Tibial nerve (tissue), 4 donors: ENCODE measurements around the gene UPK1A. TPM values are rescaled to one million over a fixed set of nuclear protein-coding genes. Genes with fewer than 3 reads are reported as not detected.

Experiments
- DNase-seq, 2 donors: peaks; one replicate each; pipeline ENCODE4 v3.0.0-alpha.2; 2019; ENCODE audit warnings: low spot score in 2 of 2
- H3K27ac ChIP-seq, 4 donors: fragments of 200-600 bp; sonication (generic) in 3 of 4; one replicate each; pipeline ENCODE4 v1.5.1; 2017 to 2019; ENCODE audit warnings: mild to moderate bottlenecking in 1 of 4
- H3K27me3 ChIP-seq, 2 donors: fragments of 200-600 bp; sonication (generic) in 1 of 2; one replicate each; pipeline versions ENCODE4 v1.5.1 to v1.6.0; 2017 to 2019
- H3K36me3 ChIP-seq, 3 donors: fragments of 200-600 bp; sonication (generic); one replicate each; pipeline ENCODE4 v1.5.1; 2018 to 2019
- H3K4me1 ChIP-seq, 4 donors: fragments of 200-600 bp; sonication (generic) in 3 of 4; one replicate each; pipeline ENCODE4 v1.5.1; 2017 to 2019
- H3K4me3 ChIP-seq, 4 donors: fragments of 200-600 bp; sonication (generic) in 3 of 4; one replicate each; pipeline ENCODE4 v1.5.1; 2017 to 2019; ENCODE audit warnings: mild to moderate bottlenecking in 1 of 4, moderate library complexity in 1 of 4
- H3K9me3 ChIP-seq, 4 donors: fragments of 200-600 bp; sonication (generic) in 3 of 4; one replicate each; pipeline ENCODE4 v1.5.1; 2017 to 2019
- CTCF ChIP-seq, 5 experiments: fragments of 200-600 bp in 3 of 5; fragments of 450-650 bp in 2 of 5; sonication (generic) in 3 of 5; IDR thresholded peaks; one replicate each; pipeline ENCODE4 v1.5.1; 2016 to 2019; ENCODE audit warnings: antibody characterized with exemption in 5 of 5, mild to moderate bottlenecking in 3 of 5, moderate library complexity in 2 of 5
- EP300 ChIP-seq, 2 donors: sonication (generic); formaldehyde crosslinking; IDR thresholded peaks; one replicate each; pipeline ENCODE4 v1.6.1; 2017; ENCODE audit warnings: antibody characterized with exemption in 2 of 2, mild to moderate bottlenecking in 1 of 2
- POLR2A ChIP-seq, 2 donors: fragments of 450-650 bp; IDR thresholded peaks; one replicate each; pipeline ENCODE4 v1.6.1; 2017; ENCODE audit warnings: antibody characterized with exemption in 2 of 2, mild to moderate bottlenecking in 2 of 2, moderate library complexity in 2 of 2
- WGBS, 2 donors: methylation state at CpG; one replicate each; pipeline ENCODE4 v1.1.5; 2018; 5-methylcytosine and 5-hydroxymethylcytosine counted together
- total RNA-seq, 4 donors: library from RNA; depleted of rRNA; stranded (reverse); fragments of >200 nt; gene quantifications; one replicate each; pipeline ENCODE4 v1.1.0, GENCODE V29; 2016

UPK1A gene
- total RNA-seq, 4 donors from 2014 or later: not detected

DNA sequence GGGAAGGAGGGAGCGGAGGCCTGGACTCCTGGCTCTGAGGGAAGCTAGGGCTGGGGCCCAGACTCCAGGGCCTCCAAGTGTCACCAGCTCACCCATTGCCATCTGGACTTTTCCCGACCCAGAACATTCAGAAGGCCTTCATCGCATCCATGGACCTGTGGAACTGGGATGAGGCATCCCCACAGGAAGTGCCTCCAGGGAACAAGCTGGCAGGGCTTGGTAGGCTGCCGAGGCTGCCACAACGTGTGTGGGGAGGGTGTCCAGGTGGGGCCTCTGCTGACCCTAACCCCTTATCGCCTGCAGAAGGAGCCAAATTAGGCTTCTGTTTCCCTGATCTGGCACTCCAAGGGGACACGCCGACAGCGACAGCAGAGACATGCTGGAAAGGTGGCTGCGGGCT is 24.0 kb upstream of the UPK1A start:
- TF ChIP-seq POLR2A (IDR thresholded peaks at IDR 0.05) (no peak), CTCF (IDR thresholded peaks at IDR 0.05) (no peak), EP300 (IDR thresholded peaks at IDR 0.05) (no peak)
- Histone ChIP-seq H3K27ac (no peak overlapping the region), H3K4me3 (no peak overlapping the region), H3K27me3 (no peaks in the 10 kb centered on the region), H3K36me3 (peaks cover 2 to 12% (median 7%) of the 10 kb centered on the region in 3 donors), H3K9me3 (no peaks in the 10 kb centered on the region), H3K4me1 (peaks cover 0 to 46% (median 8%) of the 10 kb centered on the region in 4 donors)
- no peak for DNase-seq
- 68 to 79% methylated on average over 9 to 10 of the region's 10 CpGs for WGBS, 2 donors

GRCh38 chr19:35642798-35643254 is 23.5 kb upstream of the UPK1A start:
- TF ChIP-seq CTCF (IDR thresholded peaks at IDR 0.05) (no peak), EP300 (IDR thresholded peaks at IDR 0.05) (no peak), POLR2A (IDR thresholded peaks at IDR 0.05) (no peak)
- DNase-seq: no peak
- WGBS, 2 donors: 38 to 39% methylated on average over 10 to 14 of the region's 15 CpGs

DNA sequence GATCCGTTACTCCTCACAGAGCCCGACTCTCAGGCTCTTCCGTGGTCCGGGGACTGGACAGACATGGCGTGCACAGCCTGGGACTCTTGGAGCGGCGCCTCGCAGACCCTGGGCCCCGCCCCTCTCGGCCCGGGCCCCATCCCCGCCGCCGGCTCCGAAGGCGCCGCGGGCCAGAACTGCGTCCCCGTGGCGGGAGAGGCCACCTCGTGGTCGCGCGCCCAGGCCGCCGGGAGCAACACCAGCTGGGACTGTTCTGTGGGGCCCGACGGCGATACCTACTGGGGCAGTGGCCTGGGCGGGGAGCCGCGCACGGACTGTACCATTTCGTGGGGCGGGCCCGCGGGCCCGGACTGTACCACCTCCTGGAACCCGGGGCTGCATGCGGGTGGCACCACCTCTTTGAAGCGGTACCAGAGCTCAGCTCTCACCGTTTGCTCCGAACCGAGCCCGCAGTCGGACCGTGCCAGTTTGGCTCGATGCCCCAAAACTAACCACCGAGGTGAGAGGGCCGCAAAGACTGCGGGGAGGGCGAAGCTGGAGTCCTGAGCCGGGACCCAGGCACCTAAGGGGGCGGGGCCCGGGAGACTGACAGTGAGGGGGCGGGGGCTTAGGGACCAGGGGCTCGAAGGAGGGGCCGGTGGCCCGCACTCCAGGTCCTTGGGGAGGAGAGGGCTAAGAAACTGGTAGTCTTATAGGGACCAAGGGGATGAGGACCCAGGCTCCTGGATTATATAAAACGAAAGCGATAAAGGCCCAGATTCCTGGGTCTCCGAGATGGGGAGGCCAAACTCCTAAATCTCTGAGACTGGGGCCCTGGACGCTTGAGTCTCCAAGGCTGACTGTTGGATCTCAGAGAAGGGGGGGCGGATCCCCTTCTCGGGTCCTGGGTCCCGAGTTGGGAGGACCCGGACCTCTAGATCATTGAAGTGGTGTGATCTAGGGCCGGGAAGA is 22.8 kb upstream of the UPK1A start:
- H3K4me1 ChIP-seq: peaks cover 0 to 52% (median 11%) of the 10 kb centered on the region in 4 donors
- peak overlapping the region; percentile 45 to 82 (median 78) for H3K27ac ChIP-seq
- peak overlapping the region; percentile 33 to 68 (median 68) for H3K4me3 ChIP-seq
- peaks cover 0 to under 1% (median 0%) of the 10 kb centered on the region in 3 donors for H3K36me3 ChIP-seq
- 0 to 1% methylated on average over 45 to 61 of the region's 69 CpGs for WGBS, 2 donors
- no peaks in the 10 kb centered on the region for H3K27me3 ChIP-seq
- no peaks in the 10 kb centered on the region for H3K9me3 ChIP-seq
- DNase-seq: peak; percentile 41 to 62
- TF ChIP-seq CTCF (IDR thresholded peaks at IDR 0.05) (peak in 2 of 5 experiments; percentile 11 to 16), EP300 (IDR thresholded peaks at IDR 0.05) (no peak), POLR2A (IDR thresholded peaks at IDR 0.05) (peak in 1 of 2 donors; percentile 31)

More at GRCh38 chr19:35642798-35643254, 23.5 kb upstream of the UPK1A start:
- peaks cover 0 to 51% (median 11%) of the 10 kb centered on the region in 4 donors for H3K4me1 ChIP-seq
- no peaks in the 10 kb centered on the region for H3K27me3 ChIP-seq
- peaks cover 0 to 7% (median 1%) of the 10 kb centered on the region in 3 donors for H3K36me3 ChIP-seq
- peak overlapping the region; percentile 33 to 68 (median 68) for H3K4me3 ChIP-seq
- no peaks in the 10 kb centered on the region for H3K9me3 ChIP-seq
- peak overlapping the region in 3 of 4 donors; percentile 75 to 82 (median 81) for H3K27ac ChIP-seq

- Histone ChIP-seq H3K4me1 (peaks cover 0 to 60% (median 14%) of the 10 kb centered on the region in 4 donors), H3K36me3 (no peaks in the 10 kb centered on the region), H3K27ac (peak overlapping the region; percentile 45 to 82 (median 78)), H3K27me3 (no peaks in the 10 kb centered on the region), H3K9me3 (no peaks in the 10 kb centered on the region), H3K4me3 (peak overlapping the region; percentile 33 to 68 (median 68))
- TF ChIP-seq CTCF (IDR thresholded peaks at IDR 0.05) (peak in 1 of 5 experiments; percentile 8), POLR2A (IDR thresholded peaks at IDR 0.05) (peak in 1 of 2 donors; percentile 34), EP300 (IDR thresholded peaks at IDR 0.05) (peak in 1 of 2 donors; percentile 39)
- WGBS, 2 donors: 0 to 1% methylated on average over 28 to 60 of the region's 60 CpGs
- DNase-seq: peak; percentile 87 to 90
Observed at GRCh38 chr19:35644206-35644986, 21.9 kb upstream of the UPK1A start.
